B cell (primary cell): ENCODE data around the gene NPPA. TPM values are rescaled to one million over a fixed set of nuclear protein-coding genes. Genes with fewer than 3 reads are reported as not detected.

Experiments
- ATAC-seq: fragments of 200-7000 bp; cut with Tn5 transposase; one replicate; pipeline ENCODE4 v1.10.0; 2021; ENCODE audit warnings: low read depth, mild to moderate bottlenecking, moderate number of reproducible peaks, moderate library complexity
- CTCF ChIA-PET: fragments of 350-600 bp; sonication (Branson Sonifier 250); formaldehyde crosslinking; loops from one replicate; lab custom pipeline; 2021; ENCODE audit warnings: antibody characterized with exemption, inconsistent platforms; lab: Charles Lee
- POLR2A ChIA-PET: fragments of 350-600 bp; sonication (Branson Sonifier 250); formaldehyde crosslinking; loops from one replicate; lab custom pipeline; 2021; ENCODE audit warnings: antibody characterized with exemption; lab: Charles Lee
- DNase-seq: peaks from one replicate; pipeline ENCODE4 v3.0.0; 2013
- H2AFZ ChIP-seq: 2 replicates; pipeline ENCODE4 v1.6.1; 2012; ENCODE audit warnings: mild to moderate bottlenecking, low read depth, low read length; ENCODE audit not compliant: insufficient read depth, poor library complexity, severe bottlenecking
- H3K27ac ChIP-seq, 2 donors: 1 replicate in 1 of 2; 2 replicates in 1 of 2; pipeline ENCODE4 v1.5.1; 2012 to 2013; ENCODE audit warnings: low read length in 2 of 2, mild to moderate bottlenecking in 2 of 2, moderate library complexity in 1 of 2
- H3K27me3 ChIP-seq, 4 experiments: fragments of 200-600 bp in 1 of 4; sonication (generic) in 1 of 4; replicated peaks in 1 of 4; 1 replicate in 2 of 4; 2 replicates in 2 of 4; pipeline versions ENCODE4 v1.6.1 to v1.7.0; 2013 to 2016; ENCODE audit warnings: low read length in 3 of 4, mild to moderate bottlenecking in 2 of 4, mixed read lengths in 1 of 4, moderate library complexity in 1 of 4; ENCODE audit not compliant: insufficient read depth in 4 of 4, control insufficient read depth in 3 of 4; ENCODE audit errors: control extremely low read depth in 1 of 4
- H3K36me3 ChIP-seq, 2 experiments: replicated peaks in 1 of 2; 1 replicate in 1 of 2; 2 replicates in 1 of 2; pipeline versions ENCODE4 v1.6.1 to v1.7.1; 2013; ENCODE audit warnings: low read length in 1 of 2; ENCODE audit not compliant: insufficient read depth in 2 of 2, control insufficient read depth in 1 of 2; ENCODE audit errors: control extremely low read depth in 1 of 2, extremely low read depth in 1 of 2
- H3K4me1 ChIP-seq, 2 donors: fragments of 200-600 bp in 1 of 2; sonication (generic) in 1 of 2; 1 replicate in 1 of 2; 2 replicates in 1 of 2; pipeline versions ENCODE4 v1.5.1 to v1.6.1; 2013 to 2017; ENCODE audit warnings: low read length in 2 of 2; ENCODE audit not compliant: control insufficient read depth in 2 of 2, insufficient read depth in 2 of 2
- H3K4me2 ChIP-seq: replicated peaks from 2 replicates; pipeline ENCODE3; 2012; ENCODE audit warnings: mild to moderate bottlenecking, low read depth, low read length; ENCODE audit not compliant: poor library complexity, severe bottlenecking
- H3K4me3 ChIP-seq, 5 experiments: fragments of 200-600 bp in 1 of 5; sonication (generic) in 1 of 5; 1 replicate in 3 of 5; 2 replicates in 2 of 5; pipeline versions ENCODE4 v1.5.1 to v1.7.0; 2011 to 2016; ENCODE audit warnings: low read length in 4 of 5, mild to moderate bottlenecking in 4 of 5, low read depth in 2 of 5, control low read depth in 1 of 5, moderate library complexity in 1 of 5; ENCODE audit not compliant: insufficient read depth in 1 of 5; ENCODE audit errors: control extremely low read depth in 1 of 5, extremely low read depth in 1 of 5
- H3K79me2 ChIP-seq: fragments of 200-600 bp; sonication (generic); one replicate; pipeline ENCODE4 v1.6.0; 2016; ENCODE audit warnings: low read length; ENCODE audit not compliant: control insufficient read depth, insufficient read depth
- H3K9ac ChIP-seq: fragments of 200-600 bp; sonication (generic); 2 replicates; pipeline ENCODE4 v1.6.1; 2017; ENCODE audit warnings: mild to moderate bottlenecking, low read length, moderate library complexity
- H3K9me3 ChIP-seq, 3 donors: one replicate each; pipeline versions ENCODE4 v1.6.1 to v1.7.1; 2013; ENCODE audit warnings: low read length in 2 of 3; ENCODE audit not compliant: control insufficient read depth in 2 of 3, insufficient read depth in 1 of 3; ENCODE audit errors: control extremely low read depth in 1 of 3
- H4K20me1 ChIP-seq: 2 replicates; pipeline ENCODE4 v1.6.0; 2012; ENCODE audit warnings: mild to moderate bottlenecking, low read length; ENCODE audit not compliant: insufficient read depth, control insufficient read depth, poor library complexity, severe bottlenecking
- H3K27ac Mint-ChIP-seq: one replicate; pipeline ENCODE4 v1.8.0; 2021; ENCODE audit warnings: mixed read lengths
- H3K27me3 Mint-ChIP-seq: one replicate; pipeline ENCODE4 v1.8.0; 2021; ENCODE audit warnings: mixed read lengths
- H3K4me1 Mint-ChIP-seq: one replicate; pipeline ENCODE4 v1.8.0; 2021; ENCODE audit warnings: mixed read lengths
- H3K4me3 Mint-ChIP-seq: one replicate; pipeline ENCODE4 v1.8.0; 2021; ENCODE audit warnings: mixed read lengths
- H3K9me3 Mint-ChIP-seq: one replicate; pipeline ENCODE4 v1.8.0; 2022; ENCODE audit warnings: mixed read lengths; ENCODE audit not compliant: insufficient read depth
- EZH2 ChIP-seq: IDR thresholded peaks from 2 replicates; pipeline ENCODE4 v1.6.1; 2012; ENCODE audit warnings: borderline replicate concordance, low read depth, mild to moderate bottlenecking, moderate library complexity, low read length; ENCODE audit not compliant: insufficient read depth, poor library complexity, severe bottlenecking
- WGBS: methylation state at CpG from one replicate; pipeline ENCODE4 v1.1.5; 2013; ENCODE audit warnings: missing lambda C conversion rate; ENCODE audit not compliant: insufficient coverage; 5-methylcytosine and 5-hydroxymethylcytosine counted together
- intact Hi-C: fragments of 100-400 bp; cut with micrococcal nuclease; formaldehyde crosslinking; loops from one replicate; pipeline ENCODE4 v1.10.0; 2022
- polyA plus RNA-seq: library from polyadenylated mRNA; depleted of rRNA; stranded (reverse); fragments of >200 nt; gene quantifications from 2 replicates; pipeline ENCODE4 v1.2.3, GENCODE V29; 2012
- total RNA-seq, 2 donors: library from RNA; stranded (reverse); fragments of 120-200 nt in 1 of 2; gene quantifications; 1 replicate in 1 of 2; 2 replicates in 1 of 2; pipeline versions ENCODE4 v1.2.3 to v1.2.4, GENCODE V29; 2013 to 2022
- TF ChIP-seq, protein P1 (sequence below): fragments of 200-600 bp; IDR thresholded peaks from one replicate; pipeline ENCODE4 v1.8.0; 2022; ENCODE audit warnings: antibody characterized with exemption, mild to moderate bottlenecking

NPPA gene
- total and polyA plus RNA-seq, 2 donors (not counting 1 experiment from before 2014, with no cell fraction given), result not detected

DNA sequence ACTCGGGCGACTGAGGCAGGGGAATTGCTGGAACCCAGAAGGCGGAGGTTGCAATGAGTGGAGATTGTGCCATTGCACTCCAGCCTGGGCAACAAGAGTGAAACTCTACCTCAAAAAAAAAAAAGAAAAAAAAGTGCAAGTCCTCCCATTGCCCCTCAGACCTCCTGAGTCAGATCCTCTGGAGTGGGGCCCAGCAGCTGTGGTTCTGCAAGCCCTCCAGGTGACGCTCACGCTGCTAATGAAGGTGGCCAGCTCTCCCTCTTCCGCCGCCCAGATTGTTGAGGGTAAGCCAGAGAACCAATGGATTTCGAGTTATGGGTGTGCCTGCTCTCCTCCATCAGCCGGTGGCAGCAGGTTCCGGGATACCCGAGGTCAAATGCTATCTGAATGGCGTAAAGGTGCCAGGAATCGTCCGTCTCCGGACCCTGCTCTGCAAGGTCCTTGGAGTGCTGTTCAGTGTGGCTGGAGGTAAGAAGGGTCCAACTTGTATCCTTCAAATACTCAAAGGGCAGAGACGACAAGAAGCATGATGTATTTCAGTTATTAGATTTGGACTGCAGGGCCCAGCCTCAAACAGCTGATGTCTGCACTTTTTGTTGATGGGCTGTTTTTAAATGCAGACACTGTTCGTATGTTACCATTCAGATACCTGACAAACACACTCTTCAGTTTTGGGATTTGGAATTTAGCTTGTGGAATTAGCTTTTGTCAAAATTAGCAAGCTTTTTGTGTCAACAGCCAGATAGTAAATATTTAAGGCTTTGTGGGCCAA, 24.0 kb downstream of the NPPA start:
- ChIA-PET CTCF (interaction anchor here (0.6 to 1.4 kb wide), 3 partner anchors 15 to 38 kb away, joined by 3 read pairs; partner anchors contain the start of gene NPPA), POLR2A (no interaction called here)
- Histone ChIP-seq H3K4me3 (no peak overlapping the region), H3K4me2 (no peak overlapping the region), H3K36me3 (peaks cover 31 to 78% of the 10 kb centered on the region in 2 experiments), H4K20me1 (no peaks in the 10 kb centered on the region), H2AFZ (no peak overlapping the region), H3K9me3 (no peaks in the 10 kb centered on the region), H3K79me2 (peaks cover 13% of the 10 kb centered on the region), H3K4me1 (no peaks in the 10 kb centered on the region), H3K9ac (no peak overlapping the region), H3K27ac (no peak overlapping the region), H3K27me3 (no peaks in the 10 kb centered on the region)
- Mint-ChIP-seq H3K27me3 (no peaks in the 10 kb centered on the region), H3K27ac (no peak overlapping the region), H3K9me3 (no peaks in the 10 kb centered on the region), H3K4me3 (no peak overlapping the region), H3K4me1 (no peaks in the 10 kb centered on the region)
- intact Hi-C loops, result no loop called here
- TF ChIP-seq, protein P1, sequence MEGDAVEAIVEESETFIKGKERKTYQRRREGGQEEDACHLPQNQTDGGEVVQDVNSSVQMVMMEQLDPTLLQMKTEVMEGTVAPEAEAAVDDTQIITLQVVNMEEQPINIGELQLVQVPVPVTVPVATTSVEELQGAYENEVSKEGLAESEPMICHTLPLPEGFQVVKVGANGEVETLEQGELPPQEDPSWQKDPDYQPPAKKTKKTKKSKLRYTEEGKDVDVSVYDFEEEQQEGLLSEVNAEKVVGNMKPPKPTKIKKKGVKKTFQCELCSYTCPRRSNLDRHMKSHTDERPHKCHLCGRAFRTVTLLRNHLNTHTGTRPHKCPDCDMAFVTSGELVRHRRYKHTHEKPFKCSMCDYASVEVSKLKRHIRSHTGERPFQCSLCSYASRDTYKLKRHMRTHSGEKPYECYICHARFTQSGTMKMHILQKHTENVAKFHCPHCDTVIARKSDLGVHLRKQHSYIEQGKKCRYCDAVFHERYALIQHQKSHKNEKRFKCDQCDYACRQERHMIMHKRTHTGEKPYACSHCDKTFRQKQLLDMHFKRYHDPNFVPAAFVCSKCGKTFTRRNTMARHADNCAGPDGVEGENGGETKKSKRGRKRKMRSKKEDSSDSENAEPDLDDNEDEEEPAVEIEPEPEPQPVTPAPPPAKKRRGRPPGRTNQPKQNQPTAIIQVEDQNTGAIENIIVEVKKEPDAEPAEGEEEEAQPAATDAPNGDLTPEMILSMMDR, result no peak
- TF ChIP-seq EZH2, result no peak
- ATAC-seq (no peak), DNase-seq (no peak)
- 97% methylated on average over 9 of the region's 17 CpGs for WGBS

DNA sequence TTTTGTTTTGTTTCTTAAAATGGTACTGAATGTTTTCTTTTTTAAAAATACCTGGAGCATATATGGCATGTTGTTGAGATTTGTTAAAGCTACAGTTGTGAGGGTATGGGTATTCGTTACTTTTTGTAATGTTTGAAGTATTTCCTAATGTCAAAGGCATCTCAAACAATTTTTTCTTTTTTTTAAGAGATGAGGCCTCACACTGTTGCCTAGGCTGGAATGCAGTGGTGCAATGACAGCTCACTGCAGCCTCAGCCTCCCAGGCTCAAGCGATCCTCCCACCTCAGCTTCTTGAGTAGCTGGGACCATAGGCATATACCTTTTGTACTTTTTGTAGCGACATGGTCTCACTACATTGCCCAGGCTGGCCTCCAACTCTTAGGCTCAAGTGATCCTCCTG, 25.5 kb downstream of the NPPA start:
- 100% methylated on average over 2 of the region's 3 CpGs for WGBS
- ATAC-seq (no peak), DNase-seq (no peak)
- Histone ChIP-seq H3K4me1 (no peaks in the 10 kb centered on the region), H3K4me3 (no peak overlapping the region), H2AFZ (no peak overlapping the region), H4K20me1 (no peaks in the 10 kb centered on the region), H3K36me3 (peaks cover 33 to 80% of the 10 kb centered on the region in 2 experiments), H3K4me2 (no peak overlapping the region), H3K27me3 (no peaks in the 10 kb centered on the region), H3K9ac (no peak overlapping the region), H3K9me3 (no peaks in the 10 kb centered on the region), H3K79me2 (peaks cover 26% of the 10 kb centered on the region), H3K27ac (peak overlapping the region in 1 of 2 donors; percentile 13)
- Mint-ChIP-seq H3K27me3 (no peaks in the 10 kb centered on the region), H3K27ac (no peak overlapping the region), H3K9me3 (no peaks in the 10 kb centered on the region), H3K4me1 (peaks cover 4% of the 10 kb centered on the region), H3K4me3 (no peak overlapping the region)
- TF ChIP-seq, protein P1, result no peak
- TF ChIP-seq EZH2, result no peak
- intact Hi-C loops, result no loop called here
- POLR2A ChIA-PET, result no interaction called here
- CTCF ChIA-PET, result interaction anchor here (1.4 kb wide), 1 partner anchor 17 kb away, joined by 3 read pairs; no protein-coding TSS in a partner anchor
